GM19193 (cell line): Measurements from ENCODE around the gene CALU.

Experiments used
- POLR2A ChIP-seq: IDR thresholded peaks from 4 replicates; pipeline ENCODE4 v1.6.1; 2011; ENCODE audit not compliant: insufficient read depth, insufficient read length; ENCODE audit errors: extremely low read depth

The CALU gene

DNA sequence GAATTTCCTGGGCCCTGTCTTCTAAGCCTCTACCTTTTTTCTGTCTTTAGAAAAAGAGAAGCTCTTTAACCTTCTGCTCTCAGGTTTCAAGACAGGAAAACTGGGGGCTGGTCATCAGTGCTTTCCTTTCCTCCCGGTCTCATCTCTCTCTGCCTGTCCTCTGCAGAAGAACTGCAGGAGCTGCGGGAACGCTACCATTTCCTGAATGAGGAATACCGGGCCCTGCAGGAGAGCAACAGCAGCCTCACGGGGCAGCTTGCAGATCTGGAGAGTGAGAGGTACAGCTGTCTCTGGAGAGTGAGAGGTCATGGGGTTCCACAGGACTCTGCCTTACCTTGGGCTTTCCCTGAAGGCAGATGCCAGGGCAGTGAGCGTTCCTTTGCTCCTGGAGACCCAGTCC, 65.3 kb downstream of the CALU start:
- TF ChIP-seq POLR2A, result no peak

DNA sequence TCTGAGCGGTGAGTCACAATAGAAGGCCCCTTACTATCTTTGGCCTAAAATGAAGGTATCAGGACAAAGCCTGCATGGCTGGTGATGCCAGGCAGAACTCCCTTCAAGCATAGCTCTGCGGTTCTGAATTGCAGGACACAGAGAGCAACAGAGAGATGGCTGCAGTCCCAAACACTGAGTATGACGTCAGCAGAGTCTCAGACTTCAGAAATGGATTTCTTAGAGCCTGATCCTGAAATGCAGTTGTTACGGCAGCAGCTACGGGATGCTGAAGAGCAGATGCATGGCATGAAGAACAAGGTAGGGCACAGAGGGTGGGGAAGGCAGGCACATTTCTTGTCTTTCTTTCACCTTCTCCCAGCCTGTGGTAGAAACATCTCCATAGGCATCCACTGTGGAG, 66.1 kb downstream of the CALU start:
- no peak for TF ChIP-seq POLR2A

DNA sequence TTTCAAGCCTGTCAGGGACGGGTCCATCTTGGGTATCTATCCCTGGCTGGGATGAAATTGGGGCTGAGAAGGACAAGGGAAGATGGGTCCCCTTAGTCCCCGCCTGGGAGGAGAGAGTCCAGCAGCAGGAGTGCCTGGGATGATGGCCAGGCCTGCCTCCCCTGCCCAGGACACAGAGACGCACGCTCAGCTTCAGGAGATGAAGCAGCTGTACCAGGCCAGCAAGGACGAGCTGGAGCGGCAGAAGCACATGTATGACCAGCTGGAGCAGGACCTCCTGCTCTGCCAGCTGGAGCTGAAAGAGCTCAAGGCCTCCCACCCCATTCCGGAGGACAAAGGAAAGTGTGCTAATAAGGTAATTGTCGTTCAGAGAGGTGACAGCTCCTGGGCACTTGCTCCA, 68.0 kb downstream of the CALU start:
- no peak for TF ChIP-seq POLR2A

DNA sequence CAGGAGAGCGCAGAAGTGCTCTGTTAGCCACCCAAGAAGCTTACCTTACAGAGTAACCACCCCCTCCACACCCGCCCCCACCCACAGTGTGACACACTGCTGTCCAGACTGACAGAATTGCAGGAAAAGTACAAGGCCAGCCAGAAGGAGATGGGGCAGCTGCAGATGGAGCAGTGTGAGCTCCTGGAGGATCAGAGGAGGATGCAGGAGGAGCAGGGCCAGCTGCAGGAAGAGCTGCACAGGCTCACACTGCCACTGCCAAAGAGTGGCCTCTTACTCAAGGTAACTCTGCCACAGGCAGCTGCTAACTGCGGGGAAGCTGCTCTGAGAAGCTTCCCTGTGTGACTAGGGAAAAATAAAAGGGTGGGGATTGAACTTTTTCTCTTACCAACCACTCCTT, 70.2 kb downstream of the CALU start:
- TF ChIP-seq POLR2A, result no peak

DNA sequence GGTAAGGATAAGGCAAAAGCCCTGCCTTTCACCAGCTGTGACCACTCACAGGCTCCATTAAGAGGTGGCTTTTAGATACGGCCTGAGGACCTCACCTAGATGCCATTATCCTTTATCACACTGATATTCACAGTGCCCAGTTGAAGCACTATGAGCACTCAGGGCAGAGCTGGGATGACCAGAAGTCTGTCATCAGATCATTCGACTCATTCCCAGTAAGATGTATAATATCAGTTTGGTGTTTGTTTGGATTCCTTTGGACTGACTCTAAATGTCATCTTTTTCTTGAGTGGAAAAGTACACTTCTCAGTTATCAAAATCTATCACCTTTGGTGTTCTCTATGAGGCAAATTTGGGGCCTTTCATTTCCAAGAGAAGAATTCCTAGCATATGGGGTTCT, 71.3 kb downstream of the CALU start:
- TF ChIP-seq POLR2A, result no peak

DNA sequence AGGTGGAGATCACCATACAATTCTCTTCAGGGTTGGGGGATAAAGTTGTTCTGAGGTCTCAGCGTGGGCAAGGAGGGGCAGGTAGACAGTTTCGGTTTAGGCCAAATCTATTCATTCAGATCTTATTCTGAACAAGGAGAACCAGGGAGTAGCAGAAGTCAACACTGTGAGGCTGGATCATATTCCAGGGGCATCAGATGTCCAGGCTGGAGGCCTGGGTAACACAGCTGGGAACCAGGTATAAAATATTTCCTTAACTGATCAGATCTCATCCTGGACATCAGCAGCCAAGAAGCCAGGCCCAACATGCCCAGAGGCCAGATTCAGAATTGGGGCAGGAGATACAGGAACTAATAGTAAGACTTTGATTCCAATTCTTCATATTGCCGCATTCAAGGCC, 71.8 kb downstream of the CALU start:
- TF ChIP-seq POLR2A, result no peak

DNA sequence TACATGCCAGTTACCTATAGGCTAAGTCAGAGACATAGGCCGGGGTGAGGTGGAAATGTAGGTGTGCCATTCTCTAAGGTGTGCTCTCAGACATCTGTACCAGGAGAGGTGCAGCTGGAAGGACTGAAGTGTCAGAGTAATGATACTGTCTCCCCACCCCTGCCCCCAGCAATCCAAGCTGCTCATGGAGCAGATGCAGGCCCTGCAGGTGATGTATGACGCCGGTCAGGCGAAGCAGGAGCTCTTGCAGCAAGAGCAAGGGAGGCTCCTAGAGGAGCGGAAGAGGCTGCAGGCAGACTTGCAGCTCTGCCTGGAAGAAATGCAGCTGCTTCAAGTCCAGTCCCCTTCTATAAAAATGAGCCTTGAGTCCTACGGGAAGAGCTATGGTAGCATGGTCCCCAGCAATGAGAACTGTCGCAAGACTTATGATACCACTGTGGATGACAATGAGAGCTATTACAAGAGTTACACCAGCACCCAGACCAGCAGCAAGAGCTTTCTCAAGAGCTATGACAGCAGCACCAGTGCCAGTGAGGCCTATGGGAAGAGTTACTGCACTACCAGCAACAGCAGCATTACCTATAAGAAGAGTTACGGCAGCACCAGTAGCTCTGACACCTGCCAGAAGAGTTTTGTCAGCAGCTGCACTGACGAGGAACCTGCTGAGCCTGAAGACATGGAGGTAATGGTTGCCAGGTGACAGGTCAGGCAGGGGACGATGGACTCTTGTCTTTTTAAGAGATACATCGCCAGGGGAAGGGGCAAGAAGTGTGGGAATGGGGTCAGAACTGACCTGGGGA, 72.7 kb downstream of the CALU start:
- TF ChIP-seq POLR2A, result no peak

DNA sequence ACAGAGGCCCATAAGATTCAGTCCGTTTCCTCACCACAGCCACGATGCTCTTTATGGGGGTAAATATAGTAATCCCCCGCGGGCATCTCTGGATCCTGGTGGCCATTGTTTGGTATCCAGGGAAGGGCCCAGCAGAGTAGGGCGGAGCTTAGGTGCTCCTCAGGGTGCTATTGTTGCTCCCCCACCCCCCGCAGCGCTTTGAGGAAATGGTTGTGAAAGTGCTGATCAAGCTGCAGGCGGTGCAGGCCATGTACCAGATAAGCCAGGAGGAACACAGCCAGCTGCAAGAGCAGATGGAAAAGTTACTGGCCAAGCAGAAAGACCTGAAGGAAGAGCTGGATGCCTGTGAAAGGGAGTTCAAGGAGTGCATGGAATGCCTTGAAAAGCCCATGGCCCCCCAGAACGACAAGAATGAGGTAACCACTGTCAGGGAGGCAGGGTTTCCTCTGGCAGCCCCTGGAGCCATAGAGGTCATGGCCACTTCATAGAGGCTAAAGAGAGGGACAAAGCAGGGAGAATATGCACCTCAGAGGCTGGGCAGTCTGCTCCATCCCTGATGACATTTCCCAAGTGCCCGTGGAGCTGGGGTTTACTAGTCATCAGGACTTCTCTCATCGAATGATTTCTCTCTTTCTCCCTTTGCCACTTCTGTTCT, 73.5 kb downstream of the CALU start:
- TF ChIP-seq POLR2A, result no peak

DNA sequence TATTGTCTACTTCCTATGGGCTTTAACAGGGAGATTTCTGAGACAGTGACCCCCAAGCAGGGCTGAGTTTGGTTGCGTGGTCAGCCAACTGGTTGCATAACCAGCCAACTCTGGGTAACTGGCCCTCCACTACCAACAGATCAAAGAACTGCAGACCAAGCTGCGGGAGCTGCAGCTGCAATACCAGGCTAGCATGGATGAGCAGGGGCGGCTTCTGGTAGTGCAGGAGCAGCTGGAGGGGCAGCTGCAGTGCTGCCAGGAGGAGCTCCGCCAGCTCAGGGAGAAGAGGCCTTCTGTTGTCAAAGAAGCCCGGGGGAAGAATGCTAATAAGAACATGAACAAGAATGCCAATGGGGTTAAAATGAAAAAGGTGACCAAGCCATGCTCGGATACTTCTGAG, 75.3 kb downstream of the CALU start:
- no peak for TF ChIP-seq POLR2A

DNA sequence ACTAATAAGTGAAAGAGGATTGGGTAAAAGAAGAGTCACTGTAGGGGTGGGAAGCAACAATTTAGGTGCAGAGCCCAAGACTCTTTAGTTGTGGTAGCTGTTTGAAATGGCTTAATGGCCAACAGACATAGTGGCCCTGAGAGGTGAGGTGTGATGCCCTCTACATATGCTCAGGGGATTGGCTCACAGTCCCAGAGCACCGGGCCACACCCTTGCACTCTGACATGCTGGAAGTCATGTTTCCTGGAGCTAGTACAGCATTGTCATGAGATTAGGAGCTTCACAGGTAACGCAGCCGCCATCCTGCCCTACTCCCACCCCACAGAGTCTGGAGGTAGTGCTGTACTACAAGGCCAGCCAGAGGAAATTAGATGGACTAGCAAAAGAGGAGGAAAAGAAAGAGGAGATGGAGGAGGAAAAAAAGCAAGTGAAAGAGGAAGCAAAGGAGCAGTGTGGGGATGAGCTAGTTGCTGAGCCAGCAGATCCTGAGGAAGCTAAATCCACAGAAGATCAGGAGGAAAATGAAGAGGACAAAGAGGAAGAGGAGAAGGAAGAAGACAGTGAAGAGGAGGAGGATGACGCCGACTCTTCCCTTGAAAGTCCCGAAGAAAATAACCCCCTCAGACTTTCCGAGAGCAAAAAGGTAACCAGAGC, 76.3 kb downstream of the CALU start:
- TF ChIP-seq POLR2A, result no peak

DNA sequence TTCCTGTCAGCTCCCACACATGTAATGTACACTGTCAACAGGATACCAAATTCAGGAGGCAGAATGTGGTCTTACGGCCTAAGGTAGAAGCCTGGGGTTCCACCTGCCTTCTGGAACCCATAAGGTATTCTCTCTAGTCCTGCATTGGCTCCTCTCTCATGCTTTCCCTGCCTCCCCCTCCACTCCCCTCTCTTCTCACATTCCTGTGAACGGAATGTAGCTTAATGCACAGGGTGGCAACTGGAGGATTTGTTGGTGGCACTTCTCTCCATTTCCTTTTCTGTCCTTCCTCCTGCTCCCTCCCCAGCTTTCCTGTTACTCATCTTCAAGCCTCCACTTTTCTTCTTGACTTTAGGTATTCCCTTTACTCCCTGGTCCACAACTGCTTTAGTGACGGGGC, 79.5 kb downstream of the CALU start:
- no peak for TF ChIP-seq POLR2A
